Activated T-cell treated with anti-CD3 and anti-CD28 coated beads, Interleukin-2, amount 50 U/mL, for 1 hour (primary cell): ENCODE results near the gene BAHCC1.

Source experiments
- DNase-seq: peaks from one replicate; pipeline ENCODE4 v3.0.0-alpha.2; 2020

Gene BAHCC1

DNA sequence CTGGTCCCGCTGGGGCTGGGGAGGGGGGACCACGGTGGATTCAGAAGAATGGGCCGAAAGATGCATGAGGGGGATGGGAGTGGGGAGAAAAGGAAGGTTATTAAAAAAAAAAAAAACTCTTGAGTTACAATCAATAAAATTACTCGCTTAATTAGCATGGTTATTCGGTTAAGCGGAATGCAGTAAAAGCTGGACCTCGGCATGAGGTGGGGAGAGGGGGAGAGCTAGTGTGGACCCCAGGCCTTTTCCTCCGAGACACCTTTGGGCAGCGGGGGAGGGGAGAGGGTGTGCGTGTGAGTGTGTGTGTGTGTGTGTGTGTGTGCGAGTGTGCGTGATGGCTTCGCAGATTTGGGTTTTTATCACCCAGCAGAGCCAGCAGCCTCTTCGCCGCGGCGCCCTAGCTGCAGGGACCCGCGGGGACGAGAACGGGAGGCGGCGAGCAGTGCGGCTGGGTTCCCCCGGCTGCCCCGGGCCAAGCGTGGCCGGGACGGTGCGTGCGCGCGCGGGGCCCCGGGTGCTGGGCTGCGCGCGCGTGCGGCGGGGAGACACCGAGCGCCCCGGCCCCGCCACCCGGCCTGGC lies 3.7 kb downstream of the BAHCC1 start:
- no peak for DNase-seq

GRCh38 chr17:81399481-81400153 lies 4.4 kb downstream of the BAHCC1 start:
- no peak for DNase-seq

- no peak for DNase-seq
These were observed 5.1 kb downstream of the BAHCC1 start for GRCh38 chr17:81400154-81400977.

- no peak for DNase-seq
These were observed 5.9 kb downstream of the BAHCC1 start for GRCh38 chr17:81400996-81401722.

GRCh38 chr17:81401723-81402529 lies 6.7 kb downstream of the BAHCC1 start:
- DNase-seq = no peak

- no peak for DNase-seq
These were observed 7.3 kb downstream of the BAHCC1 start for GRCh38 chr17:81402530-81402941.

GRCh38 chr17:81402981-81403467 lies 7.8 kb downstream of the BAHCC1 start:
- DNase-seq = no peak

GRCh38 chr17:81403671-81404534 lies 8.6 kb downstream of the BAHCC1 start:
- DNase-seq = no peak

- DNase-seq = no peak
These were observed 9.4 kb downstream of the BAHCC1 start for GRCh38 chr17:81404558-81405165.

GRCh38 chr17:81405411-81405872 lies 10.2 kb downstream of the BAHCC1 start:
- no peak for DNase-seq

- no peak for DNase-seq
These were observed 11.1 kb downstream of the BAHCC1 start for GRCh38 chr17:81406117-81406953.

GRCh38 chr17:81408049-81408448 lies 12.8 kb downstream of the BAHCC1 start:
- DNase-seq = no peak

DNA sequence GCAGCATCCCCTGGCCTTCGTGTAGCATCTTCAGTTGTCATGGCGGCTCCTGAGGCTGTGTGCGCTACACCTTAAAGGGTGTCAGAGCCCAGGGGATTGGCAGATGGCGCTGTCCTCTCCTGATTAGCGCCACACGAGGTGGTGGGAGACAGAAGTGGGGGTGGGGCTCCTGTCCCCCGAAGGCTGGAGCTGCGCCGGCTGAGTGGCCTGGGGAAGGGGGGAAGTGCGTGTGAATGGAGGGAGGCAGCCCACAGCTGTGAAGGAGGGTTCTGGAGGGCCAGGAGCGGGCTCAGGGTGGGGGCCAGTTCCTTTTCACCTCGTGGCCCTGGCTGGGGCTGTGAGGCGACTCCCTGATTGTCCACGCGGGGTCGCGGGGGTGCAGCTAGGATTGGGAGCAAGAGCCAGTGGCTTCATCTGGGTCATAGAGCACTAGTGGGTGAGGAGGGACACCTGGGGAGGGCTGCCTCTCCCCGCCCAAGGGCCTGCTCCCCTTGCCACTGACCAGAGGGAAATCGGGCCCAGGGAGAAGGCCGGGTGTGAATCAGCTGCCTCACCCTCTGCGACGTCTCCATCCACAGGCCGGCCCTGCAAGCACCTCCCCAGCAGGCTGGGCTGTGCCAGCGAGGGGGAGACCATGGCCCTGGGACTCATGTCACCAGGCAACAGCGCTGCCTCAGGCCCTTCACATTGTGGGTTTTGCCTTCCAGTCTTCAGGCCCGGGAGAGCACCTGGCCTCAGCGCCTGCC lies 14.1 kb downstream of the BAHCC1 start:
- no peak for DNase-seq

GRCh38 chr17:81410852-81411251 lies 15.6 kb downstream of the BAHCC1 start:
- no peak for DNase-seq

GRCh38 chr17:81411305-81411704 lies 16.0 kb downstream of the BAHCC1 start:
- no peak for DNase-seq

- peak; percentile 55 for DNase-seq
These were observed 17.3 kb downstream of the BAHCC1 start for GRCh38 chr17:81412490-81413093.

GRCh38 chr17:81413497-81414135 lies 18.4 kb downstream of the BAHCC1 start:
- no peak for DNase-seq
